ENCODE measurements around the gene AIPL1. TPM values are rescaled to one million over a fixed set of nuclear protein-coding genes. Genes with fewer than 3 reads are reported as not detected.
A peak's percentile ranks its signal among the peaks of the same experiment; 100 is the strongest.
"Not testable (repeated sequence)": the region's sequence is repeated elsewhere in the genome, so short reads cannot be mapped to it uniquely, and the experiment has no call there.

Gene AIPL1
- not detected in 2 replicates for total RNA-seq (2014; rRNA removed; shearing (Covaris generic))
- not detected in 2 replicates for polyA plus RNA-seq (2015; cell fraction: cytosol; rRNA removed)
- not detected in 2 replicates for polyA plus RNA-seq (2015; cell fraction: nucleus; rRNA removed)

DNA sequence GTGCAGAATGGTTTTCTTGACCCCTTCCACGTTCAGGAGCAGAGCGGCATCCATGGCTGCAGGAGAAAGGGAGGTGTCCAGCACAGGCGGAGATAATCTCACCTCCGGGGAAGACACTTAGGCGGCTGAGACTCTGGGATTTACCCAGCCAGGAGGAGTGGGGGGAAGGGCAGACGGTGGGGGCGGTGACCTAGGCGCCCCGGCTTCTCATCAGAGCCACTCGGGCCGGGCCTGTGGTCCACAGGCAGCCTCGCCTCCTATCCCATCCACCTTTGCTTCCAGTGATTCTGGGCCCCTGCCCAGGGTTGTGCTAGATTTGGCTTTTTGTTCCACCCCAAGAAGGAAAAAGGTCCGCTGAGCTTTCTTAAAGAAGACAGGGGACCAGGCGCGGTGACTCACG is at the start of gene AIPL1:
AIPL1 (minus strand) TSS at position 71 of the 400 bp plus-strand sequence; CDS start at position 54, 17 bp downstream.
- in situ Hi-C loops (cut with HindIII; ENCODE audit: low pct_unique_long_range_greater_than_20kb, low sequenced_read_pairs) = no loop called here
- no peak for DNase-seq (ENCODE audit: low read depth, low spot score)

DNA sequence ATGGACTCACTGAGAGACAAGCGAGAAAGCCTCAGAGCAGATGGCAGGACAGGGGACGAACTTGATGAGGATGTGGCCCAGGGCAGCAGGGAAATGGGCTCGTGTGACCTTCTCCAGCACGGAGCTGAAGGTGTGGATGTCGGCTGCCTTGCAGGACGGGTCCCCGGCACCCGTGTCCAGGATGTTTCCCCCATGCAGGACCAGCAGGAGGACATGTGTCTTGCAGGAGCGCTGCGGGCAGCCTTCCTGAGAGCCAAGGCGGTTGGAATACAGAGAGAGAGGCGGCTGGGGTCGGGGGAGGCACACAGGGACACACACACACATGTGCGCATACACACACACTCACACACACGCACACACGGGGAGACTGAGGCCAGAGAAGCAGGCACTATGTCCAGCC is 48.6 kb upstream of the AIPL1 start:
- no peak for DNase-seq (ENCODE audit: low read depth, low spot score)

GRCh38 chr17:6482796-6483195 is 47.9 kb upstream of the AIPL1 start:
- in situ Hi-C loops (cut with HindIII; ENCODE audit: low pct_unique_long_range_greater_than_20kb, low sequenced_read_pairs); DNase-seq (ENCODE audit: low read depth, low spot score): not testable (repeated sequence)

More for the DNA sequence above, 48.6 kb upstream of the AIPL1 start:
- in situ Hi-C loops (cut with HindIII; ENCODE audit: low pct_unique_long_range_greater_than_20kb, low sequenced_read_pairs) = no loop called here

DNA sequence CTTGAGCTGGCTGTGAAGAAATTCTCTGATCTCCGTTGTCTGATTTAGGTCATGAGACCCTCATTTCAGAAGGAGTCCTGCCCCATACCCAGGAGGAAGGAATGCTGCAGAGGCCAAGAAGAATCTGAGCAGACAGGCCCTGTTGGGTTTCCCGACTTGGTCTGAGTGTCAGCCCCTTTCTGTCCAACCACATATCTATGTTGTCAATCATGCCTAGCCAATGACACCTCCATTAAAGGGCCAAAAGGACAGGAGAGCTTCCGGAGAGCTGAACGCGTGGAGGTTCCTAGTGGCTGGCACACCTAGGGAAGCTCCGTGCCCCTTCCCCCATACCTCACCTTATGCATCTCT is 47.2 kb upstream of the AIPL1 start:
- DNase-seq (ENCODE audit: low read depth, low spot score) = no peak
- in situ Hi-C loops (cut with HindIII; ENCODE audit: low pct_unique_long_range_greater_than_20kb, low sequenced_read_pairs) = no loop called here

DNA sequence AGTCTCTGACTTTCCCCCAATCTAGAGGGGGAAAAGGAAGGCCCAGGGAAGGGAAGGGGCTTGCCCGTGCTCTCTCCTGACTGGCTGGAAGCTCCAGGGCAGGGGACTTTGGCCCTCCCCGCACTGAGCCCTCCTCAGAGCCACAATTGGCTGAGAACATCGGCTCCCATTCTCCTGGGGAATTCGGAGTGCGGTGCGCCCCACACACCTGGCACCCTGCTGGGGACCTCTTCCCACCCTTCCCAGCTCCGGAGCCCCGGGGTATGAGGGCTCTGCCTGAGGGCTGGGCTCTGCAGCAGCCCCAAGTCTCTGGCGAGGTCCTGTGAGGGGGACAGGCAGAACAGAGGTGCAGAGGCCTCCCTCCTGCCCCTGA is 45.4 kb upstream of the AIPL1 start:
- no peak for DNase-seq (ENCODE audit: low read depth, low spot score)
- in situ Hi-C loops (cut with HindIII; ENCODE audit: low pct_unique_long_range_greater_than_20kb, low sequenced_read_pairs) = no loop called here

GRCh38 chr17:6479622-6480302 is 44.8 kb upstream of the AIPL1 start:
- no peak for DNase-seq (ENCODE audit: low read depth, low spot score)
- in situ Hi-C loops (cut with HindIII; ENCODE audit: low pct_unique_long_range_greater_than_20kb, low sequenced_read_pairs) = no loop called here

GRCh38 chr17:6478486-6478885 is 43.6 kb upstream of the AIPL1 start:
- DNase-seq (ENCODE audit: low read depth, low spot score) = no peak
- in situ Hi-C loops (cut with HindIII; ENCODE audit: low pct_unique_long_range_greater_than_20kb, low sequenced_read_pairs) = no loop called here

DNA sequence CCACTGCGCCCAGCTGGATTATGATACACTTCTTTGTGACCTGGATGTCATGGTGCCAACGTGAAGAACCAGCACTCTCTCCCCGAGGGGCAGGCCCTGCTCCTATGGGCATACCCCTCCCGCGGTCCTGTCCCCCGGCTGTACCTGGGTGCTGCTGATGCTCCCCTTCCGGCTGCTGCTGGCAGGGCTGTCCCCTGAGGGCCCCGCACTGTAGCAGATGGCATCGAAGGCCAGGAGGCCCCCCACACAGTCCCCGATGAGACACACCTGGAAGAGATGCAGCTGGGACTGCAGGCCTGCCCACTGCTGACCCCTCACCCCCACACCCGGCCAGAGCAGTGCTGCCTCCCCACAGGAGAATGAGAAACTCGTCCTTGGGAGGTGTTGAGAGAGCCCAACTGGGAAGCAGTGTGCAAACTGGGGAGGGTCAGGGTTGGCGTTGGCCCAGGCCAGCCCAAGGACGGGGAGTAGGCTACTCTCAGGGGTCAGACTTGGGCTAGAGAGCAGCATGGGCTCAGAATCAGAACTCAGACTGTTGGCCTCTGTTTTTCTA is 43.0 kb upstream of the AIPL1 start:
- in situ Hi-C loops (cut with HindIII; ENCODE audit: low pct_unique_long_range_greater_than_20kb, low sequenced_read_pairs) = no loop called here

GRCh38 chr17:6476810-6477179 is 41.9 kb upstream of the AIPL1 start:
- DNase-seq (ENCODE audit: low read depth, low spot score) = no peak
- in situ Hi-C loops (cut with HindIII; ENCODE audit: low pct_unique_long_range_greater_than_20kb, low sequenced_read_pairs) = no loop called here

More for the DNA sequence above, 43.0 kb upstream of the AIPL1 start:
- DNase-seq (ENCODE audit: low read depth, low spot score) = no peak

GRCh38 chr17:6476076-6476809 is 41.3 kb upstream of the AIPL1 start:
- no peak for DNase-seq (ENCODE audit: low read depth, low spot score)
- in situ Hi-C loops (cut with HindIII; ENCODE audit: low pct_unique_long_range_greater_than_20kb, low sequenced_read_pairs) = no loop called here

GRCh38 chr17:6475411-6475810 is 40.5 kb upstream of the AIPL1 start:
- in situ Hi-C loops (cut with HindIII; ENCODE audit: low pct_unique_long_range_greater_than_20kb, low sequenced_read_pairs) = no loop called here

DNA sequence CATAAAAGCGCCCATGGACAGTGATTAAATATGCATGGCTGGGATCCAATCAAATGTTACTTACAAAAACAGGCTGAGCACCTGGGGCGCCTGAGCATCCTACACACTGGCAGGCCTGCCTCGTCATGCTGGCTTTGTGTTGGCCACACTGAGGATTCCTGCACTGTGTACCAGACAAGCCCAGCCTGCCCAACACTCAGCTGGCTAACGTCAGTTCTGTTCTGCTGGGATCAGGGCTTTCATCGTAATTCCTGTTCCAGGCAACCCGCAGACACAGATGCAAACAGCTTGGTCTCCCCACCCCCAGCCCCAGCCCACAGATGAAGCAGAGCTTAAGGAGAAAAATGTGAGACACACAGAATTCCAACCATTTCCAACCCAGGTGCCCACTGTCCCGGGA is 40.0 kb upstream of the AIPL1 start:
- in situ Hi-C loops (cut with HindIII; ENCODE audit: low pct_unique_long_range_greater_than_20kb, low sequenced_read_pairs) = no loop called here
- DNase-seq (ENCODE audit: low read depth, low spot score) = no peak

More at GRCh38 chr17:6475411-6475810, 40.5 kb upstream of the AIPL1 start:
- no peak for DNase-seq (ENCODE audit: low read depth, low spot score)

DNA sequence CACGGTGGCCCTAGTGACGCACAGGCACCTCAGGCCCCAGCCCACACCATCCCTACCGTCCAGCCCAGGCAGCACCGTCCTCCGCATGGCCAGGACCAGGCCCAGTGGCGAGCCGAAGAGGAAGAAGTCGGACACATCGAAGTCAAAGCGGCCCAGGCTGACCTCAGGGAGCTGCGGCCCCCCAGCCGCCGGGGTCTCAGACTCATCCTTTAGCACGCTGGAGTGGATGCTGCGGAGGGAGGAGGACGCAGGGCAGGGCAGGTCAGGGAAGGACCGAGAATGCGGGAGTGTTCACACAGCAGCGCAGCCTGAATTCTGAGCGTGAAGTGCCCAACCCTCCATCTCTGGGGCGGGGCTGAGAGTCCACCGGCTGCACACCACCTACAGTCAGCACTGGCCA is 39.5 kb upstream of the AIPL1 start:
- no peak for DNase-seq (ENCODE audit: low read depth, low spot score)
- in situ Hi-C loops (cut with HindIII; ENCODE audit: low pct_unique_long_range_greater_than_20kb, low sequenced_read_pairs) = no loop called here

GRCh38 chr17:6473128-6473767 is 38.3 kb upstream of the AIPL1 start:
- in situ Hi-C loops (cut with HindIII; ENCODE audit: low pct_unique_long_range_greater_than_20kb, low sequenced_read_pairs) = no loop called here
- DNase-seq (ENCODE audit: low read depth, low spot score) = peak; percentile 84

DNA sequence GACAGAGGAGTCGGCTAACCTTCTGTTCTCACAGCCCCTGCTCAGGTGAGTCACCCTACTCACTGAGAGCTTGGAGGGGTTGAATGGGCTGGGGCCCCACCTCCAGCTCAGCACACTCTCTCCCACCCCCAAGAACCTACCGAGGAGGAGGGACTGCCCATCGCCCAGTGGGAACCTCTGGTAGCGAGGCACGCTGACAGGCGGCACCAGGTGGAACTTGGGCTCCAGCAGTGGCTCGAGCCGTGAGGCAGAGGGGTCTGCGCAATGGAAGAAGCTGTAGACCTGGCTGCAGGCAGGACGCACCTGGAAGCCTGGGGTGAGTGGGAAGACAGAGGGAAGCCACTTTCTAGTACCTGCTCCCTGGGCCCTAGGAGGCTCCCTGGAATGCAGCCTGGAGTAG is 37.6 kb upstream of the AIPL1 start:
- DNase-seq (ENCODE audit: low read depth, low spot score) = no peak
- in situ Hi-C loops (cut with HindIII; ENCODE audit: low pct_unique_long_range_greater_than_20kb, low sequenced_read_pairs) = no loop called here

DNA sequence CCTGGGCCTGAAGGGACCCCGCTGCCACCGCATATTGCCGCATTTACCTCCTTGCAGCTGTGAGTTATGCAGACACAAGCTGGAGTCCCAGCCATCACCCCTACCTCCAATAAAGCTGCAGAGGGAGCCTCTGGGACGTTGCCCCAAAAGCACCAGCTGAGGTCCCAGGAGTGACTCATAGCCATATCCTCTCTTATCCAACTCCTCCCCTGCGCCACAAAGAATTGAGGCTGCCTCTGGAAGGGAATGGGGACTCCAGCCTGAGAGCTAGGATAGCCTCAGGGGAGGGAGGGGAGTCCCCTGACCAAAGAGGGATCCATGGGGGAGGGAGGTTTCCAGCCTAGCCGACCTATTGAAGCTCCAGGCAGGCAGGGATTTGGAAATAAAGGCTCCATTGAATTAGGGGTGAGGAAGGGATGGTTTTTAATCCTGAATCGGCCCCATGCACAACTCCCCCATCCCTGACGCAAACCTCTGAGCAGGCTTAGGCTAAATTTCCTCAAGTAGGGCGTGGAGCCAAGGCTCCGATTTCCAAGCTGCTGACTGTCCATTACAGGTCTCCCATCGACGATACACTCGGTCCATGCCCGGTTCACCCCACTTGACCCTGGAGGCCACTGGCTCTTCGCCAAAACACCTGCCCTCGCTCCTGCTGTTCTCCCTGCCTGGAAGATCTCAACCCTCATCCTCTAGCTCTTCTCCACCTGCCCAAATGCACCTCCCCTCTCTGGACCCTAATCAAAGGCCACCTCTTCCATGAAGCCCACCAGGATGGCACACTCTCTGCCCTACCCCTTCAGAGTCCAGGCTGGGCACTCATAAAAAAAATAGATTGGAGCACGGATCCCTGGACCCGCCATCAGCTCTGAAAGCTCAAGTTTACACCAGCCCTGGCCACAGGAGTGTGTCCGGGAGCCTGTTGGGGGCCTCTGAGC is 36.9 kb upstream of the AIPL1 start:
- in situ Hi-C loops (cut with HindIII; ENCODE audit: low pct_unique_long_range_greater_than_20kb, low sequenced_read_pairs) = no loop called here
- DNase-seq (ENCODE audit: low read depth, low spot score) = peak; percentile 74

DNA sequence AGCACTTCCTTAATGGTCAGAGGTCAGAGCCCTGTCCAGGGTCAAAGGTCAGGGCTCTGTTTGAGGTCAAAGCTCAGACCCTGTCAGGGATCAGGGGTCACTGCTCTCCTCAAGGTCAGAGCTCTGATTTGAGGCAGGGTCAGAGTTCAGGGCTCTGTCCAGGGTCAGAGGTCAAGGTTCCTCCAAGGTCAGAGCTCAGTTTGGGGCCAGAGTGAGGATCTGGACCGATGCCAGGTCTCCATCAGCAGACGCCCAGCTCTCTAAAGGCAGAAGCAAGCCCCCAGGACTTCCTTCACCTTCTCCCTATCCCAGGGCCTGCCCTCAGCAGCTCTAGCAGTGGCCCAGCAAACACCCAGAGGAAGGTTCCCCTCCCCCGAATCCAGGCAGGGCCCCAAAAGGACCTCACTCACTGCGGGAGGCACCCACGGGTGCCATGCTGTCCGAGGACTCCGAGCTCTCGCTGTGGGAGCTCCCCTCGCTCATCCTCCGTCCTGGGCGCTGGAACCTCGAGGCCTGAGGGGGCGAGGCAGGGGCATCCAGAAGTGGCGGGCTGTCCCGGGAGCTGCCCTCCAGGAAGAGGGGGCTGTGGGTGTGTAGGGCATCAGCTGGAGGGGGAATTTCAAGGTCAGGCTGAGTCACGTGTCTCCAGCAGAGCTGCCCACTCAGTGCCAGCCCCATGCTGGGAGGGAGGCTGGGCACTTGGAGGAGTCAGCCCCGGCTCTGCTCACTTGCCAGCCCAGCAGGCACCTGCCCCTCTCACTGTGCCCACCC is 36.0 kb upstream of the AIPL1 start:
- in situ Hi-C loops (cut with HindIII; ENCODE audit: low pct_unique_long_range_greater_than_20kb, low sequenced_read_pairs) = no loop called here
- DNase-seq (ENCODE audit: low read depth, low spot score) = no peak

Measured in SK-MEL-5 (cell line).